Suppressor macrophage treated with lipopolysaccharide for 4 hours (primary cell): ENCODE data around the gene NLRC3.
"Not testable (repeated sequence)": the region's sequence is repeated elsewhere in the genome, so short reads cannot be mapped to it uniquely, and the experiment has no call there.

Experiments
- DNase-seq: peaks from one replicate; pipeline ENCODE4 v3.0.0-alpha.2; 2020

NLRC3 gene, protein sequence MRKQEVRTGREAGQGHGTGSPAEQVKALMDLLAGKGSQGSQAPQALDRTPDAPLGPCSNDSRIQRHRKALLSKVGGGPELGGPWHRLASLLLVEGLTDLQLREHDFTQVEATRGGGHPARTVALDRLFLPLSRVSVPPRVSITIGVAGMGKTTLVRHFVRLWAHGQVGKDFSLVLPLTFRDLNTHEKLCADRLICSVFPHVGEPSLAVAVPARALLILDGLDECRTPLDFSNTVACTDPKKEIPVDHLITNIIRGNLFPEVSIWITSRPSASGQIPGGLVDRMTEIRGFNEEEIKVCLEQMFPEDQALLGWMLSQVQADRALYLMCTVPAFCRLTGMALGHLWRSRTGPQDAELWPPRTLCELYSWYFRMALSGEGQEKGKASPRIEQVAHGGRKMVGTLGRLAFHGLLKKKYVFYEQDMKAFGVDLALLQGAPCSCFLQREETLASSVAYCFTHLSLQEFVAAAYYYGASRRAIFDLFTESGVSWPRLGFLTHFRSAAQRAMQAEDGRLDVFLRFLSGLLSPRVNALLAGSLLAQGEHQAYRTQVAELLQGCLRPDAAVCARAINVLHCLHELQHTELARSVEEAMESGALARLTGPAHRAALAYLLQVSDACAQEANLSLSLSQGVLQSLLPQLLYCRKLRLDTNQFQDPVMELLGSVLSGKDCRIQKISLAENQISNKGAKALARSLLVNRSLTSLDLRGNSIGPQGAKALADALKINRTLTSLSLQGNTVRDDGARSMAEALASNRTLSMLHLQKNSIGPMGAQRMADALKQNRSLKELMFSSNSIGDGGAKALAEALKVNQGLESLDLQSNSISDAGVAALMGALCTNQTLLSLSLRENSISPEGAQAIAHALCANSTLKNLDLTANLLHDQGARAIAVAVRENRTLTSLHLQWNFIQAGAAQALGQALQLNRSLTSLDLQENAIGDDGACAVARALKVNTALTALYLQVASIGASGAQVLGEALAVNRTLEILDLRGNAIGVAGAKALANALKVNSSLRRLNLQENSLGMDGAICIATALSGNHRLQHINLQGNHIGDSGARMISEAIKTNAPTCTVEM

GRCh38 chr16:3577302-3577752, at the start of gene NLRC3:
TSS of gene NLRC3 (minus strand) at chr16:3577403. CDS start at chr16:3565036, 12,367 bp downstream.
- no peak for DNase-seq

GRCh38 chr16:3625911-3626732, 48.9 kb upstream of the NLRC3 start:
- DNase-seq: peak; percentile 54

- no peak for DNase-seq
Observed at GRCh38 chr16:3625331-3625730, 48.1 kb upstream of the NLRC3 start.

GRCh38 chr16:3623642-3624041, 46.4 kb upstream of the NLRC3 start:
- no peak for DNase-seq

DNA sequence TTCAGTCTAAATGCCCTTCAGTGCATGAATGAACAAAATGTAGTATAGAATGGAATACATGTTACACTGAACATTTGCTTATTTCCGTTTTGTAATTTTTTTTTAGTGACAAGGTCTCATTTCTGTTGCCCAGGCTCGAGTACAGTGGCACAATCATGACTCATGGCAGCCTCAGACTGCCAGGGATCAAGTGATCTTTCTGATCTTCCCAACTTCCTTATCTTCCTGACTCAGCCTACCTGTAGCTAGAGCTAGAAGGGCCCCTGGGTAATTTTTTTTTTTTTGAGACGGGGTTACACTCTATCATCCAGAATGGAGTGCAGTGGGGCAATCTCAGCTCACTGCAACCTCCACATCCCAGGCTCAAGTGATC, 41.6 kb upstream of the NLRC3 start:
- DNase-seq: peak; percentile 53

DNA sequence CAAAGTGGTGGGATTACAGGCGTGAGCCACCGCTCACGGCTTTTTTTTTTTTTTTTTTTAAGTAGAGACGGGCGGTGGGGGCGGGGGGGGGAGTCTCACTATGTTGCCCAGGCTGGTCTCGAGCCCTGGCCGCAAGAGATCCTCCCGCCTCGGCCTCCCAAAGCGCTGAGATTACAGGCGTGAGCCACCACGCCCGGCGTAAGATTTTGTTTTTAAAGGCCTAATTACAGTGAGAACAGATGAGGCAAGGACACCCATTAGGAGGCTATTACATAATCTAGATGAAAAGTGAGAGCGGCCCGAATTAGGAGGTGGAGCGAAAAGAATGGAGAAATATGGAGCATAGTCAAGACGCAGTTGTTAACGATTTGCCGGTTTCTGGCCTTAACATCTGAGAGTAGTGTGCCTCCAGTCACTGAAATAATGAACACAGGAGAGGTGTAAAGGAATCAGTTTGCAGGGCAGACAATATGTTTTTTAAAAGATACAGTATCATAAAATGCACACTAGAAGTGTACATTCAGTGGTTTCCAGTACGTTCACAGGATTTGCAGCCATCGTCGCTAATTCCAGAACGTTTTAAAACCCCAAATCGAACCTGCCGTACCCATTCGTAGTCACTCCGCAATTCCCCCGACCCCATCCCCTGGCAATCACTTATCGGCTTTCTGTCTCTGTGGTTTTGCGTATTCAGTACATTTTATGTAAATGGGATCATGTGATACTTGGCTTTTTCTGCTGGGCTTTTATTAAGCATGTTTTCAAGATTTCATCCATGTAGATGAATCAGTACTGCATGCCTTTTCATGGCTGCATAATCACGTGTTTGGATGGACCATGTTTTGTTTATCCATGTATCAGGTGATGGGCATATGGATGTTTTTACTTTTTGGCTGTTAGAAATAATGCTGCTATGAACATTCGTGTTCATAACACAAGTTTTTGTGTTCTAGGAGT, 35.6 kb upstream of the NLRC3 start:
- no peak for DNase-seq

DNA sequence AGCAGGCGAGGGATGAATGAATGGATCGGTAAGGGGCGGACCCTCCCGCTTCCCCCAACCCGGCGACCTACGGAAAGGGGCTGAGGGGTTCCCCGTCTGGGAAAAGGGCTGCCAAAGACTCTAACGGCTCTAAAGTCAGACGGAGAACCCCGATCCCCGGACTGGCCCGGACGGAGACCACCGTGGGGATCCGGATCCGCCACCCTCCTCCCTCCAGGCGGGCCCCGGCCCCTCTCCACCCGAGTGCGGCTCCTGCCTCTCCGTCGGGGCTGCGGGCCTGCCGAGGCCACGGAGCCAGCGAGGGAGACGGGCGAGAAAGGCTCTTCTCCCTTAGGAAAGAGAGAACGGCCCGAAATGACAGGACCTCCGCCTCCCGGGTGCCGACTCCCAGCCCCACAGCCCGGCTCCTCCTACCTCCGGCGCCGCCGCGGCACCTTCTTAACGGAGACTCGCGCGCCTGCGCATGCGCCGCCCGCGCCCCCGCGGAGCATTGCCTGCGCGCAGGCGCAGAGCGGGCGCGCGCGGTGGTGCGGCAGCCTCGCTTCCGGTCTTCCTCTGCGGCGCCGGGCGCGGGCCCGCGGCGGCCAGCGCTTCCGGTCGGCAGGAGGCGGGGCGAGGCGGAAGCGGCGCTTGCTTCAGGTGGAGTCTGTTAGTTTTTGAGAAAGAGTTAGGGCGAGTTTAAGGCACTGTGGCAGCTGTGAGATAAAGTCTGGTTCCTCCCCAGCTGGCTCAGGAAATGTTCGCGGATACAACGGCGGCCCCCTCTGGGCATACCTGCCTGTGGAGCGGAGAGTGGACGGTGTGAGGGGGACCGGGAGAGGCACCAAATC, 34.2 kb upstream of the NLRC3 start, which contains the start of gene SLX4:
Gene SLX4, minus strand, starts transcription at position 461 of the 830 bp plus-strand sequence. CDS start 2,642 bp downstream, outside the sequence.
- peak; percentile 99 for DNase-seq

GRCh38 chr16:3610698-3611145, 33.5 kb upstream of the NLRC3 start:
- DNase-seq: no peak

GRCh38 chr16:3609895-3610697, 32.9 kb upstream of the NLRC3 start:
- DNase-seq: peak; percentile 76

DNA sequence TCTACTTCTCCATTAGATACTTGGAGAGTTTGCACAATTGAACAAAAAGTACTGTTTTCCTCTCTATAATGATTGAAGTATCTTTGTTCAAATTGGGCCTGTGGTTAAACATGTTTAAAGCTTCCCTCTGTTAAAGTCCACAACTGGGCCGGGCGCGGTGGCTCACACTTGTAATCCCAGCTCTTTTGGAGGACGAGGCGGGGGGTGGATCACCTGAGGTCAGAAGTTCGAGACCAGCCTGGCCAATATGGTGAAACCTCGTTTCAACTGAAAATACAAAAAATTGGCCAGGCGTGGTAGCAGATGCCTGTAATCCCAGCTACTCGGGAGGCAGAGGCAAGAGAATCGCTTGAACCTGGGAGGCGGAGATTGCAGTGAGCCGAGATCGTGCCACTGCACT, 31.8 kb upstream of the NLRC3 start:
- not testable (repeated sequence) for DNase-seq

DNA sequence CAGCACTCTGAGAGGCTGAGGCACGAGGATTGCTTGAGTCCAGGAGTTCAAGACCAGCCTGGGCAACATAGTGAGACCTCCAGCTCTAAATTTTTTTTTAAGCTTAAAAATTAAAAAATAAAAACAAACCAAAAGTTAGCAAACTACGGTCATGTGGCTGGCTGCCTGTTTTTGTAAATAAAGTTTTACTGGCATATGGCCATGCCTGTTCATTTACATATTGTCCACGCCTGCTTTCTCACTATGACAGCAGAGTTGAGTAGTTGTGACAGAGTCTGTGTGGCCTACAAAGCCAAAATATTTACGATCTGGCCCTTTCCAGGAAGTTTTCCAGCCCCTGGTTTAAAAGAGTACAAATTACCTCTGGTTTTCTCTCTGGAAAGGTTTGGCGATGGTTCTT, 30.9 kb upstream of the NLRC3 start:
- no peak for DNase-seq

- DNase-seq: no peak
Observed at GRCh38 chr16:3607634-3608033, 30.4 kb upstream of the NLRC3 start.

DNA sequence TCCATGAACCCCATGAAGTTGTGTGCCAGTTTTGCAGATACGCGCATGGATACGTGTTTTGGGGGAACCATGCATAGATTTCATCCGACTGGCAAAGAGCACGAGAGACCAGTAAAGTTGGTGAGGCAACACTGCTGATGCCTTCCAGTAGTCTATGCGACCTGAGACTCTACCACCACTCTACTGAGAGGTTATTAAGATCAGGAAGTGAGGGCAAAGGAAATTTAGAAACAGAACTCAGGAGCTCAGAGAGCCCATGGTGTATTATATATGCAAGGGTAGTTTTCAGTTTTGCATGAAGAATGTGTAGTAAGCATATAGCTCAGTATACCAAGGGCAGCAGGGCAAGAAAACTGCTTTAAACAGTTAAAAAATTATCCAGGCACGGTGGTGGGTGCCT, 30.0 kb upstream of the NLRC3 start:
- no peak for DNase-seq

DNA sequence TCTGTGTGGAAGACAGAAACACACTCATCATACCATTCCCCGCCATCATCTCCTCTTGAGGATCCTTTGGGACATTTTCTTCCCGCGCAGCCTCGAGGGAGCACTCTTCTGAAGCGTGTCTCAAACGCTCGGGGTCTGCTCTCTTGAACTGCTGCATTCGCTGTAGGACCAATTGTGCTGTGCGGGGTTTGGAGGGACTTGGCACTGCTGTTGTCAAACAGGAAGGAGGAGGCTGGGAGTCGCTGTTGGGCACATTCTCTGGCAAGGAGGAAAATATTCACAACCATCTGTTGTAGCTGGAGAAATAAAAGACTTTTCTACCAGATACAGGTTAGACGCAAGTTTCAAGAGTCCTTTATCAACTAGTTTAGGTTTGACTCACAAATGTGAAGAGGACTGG, 29.2 kb upstream of the NLRC3 start:
- no peak for DNase-seq

GRCh38 chr16:3602320-3602653, 25.1 kb upstream of the NLRC3 start:
- no peak for DNase-seq

GRCh38 chr16:3601614-3602319, 24.6 kb upstream of the NLRC3 start:
- DNase-seq: no peak

DNA sequence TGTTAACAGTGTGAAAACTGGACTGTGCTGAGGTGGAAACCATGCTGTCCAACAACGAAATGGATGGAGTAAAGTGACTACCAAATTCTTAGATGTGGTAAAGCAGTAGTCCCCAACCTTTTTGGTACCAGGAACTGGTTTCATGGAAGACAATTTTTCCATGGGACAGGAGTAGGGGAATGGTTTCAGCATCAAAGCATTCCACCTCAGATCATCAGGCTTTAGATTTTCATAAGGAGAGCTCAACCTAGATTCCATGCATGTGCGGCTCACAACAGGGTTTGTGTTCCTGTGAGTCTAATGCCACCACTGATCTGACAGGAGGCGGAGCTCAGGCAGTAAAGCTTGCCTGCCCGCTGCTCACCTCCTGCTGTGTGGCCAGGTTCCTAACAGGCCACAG, 22.7 kb upstream of the NLRC3 start:
- no peak for DNase-seq

GRCh38 chr16:3599121-3599520, 21.9 kb upstream of the NLRC3 start:
- no peak for DNase-seq

DNA sequence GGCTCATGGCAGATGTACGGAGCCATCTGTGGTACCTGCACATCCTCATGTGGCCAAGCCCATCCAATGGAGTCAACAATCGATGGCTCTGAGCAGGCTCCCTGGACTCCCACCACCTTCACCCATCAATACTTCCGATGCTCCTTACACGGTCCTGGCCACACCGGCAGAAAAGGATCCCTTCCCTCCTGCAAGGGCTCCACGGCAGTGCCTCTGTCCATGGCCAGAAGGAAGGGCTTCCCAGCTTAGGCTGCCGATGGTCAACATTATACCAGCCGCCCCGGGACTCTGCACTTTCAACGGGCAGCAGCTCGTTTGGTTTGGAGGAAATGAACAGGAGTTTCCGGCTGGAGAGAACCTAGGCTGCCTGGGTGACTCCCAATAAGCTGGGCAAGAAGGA, 21.0 kb upstream of the NLRC3 start:
- no peak for DNase-seq
